H9 (cell line): ENCODE measurements around the gene MUC5B. TPM values are rescaled to one million over a fixed set of nuclear protein-coding genes. Genes with fewer than 3 reads are reported as not detected.

Source experiments
- DNase-seq: peaks from one replicate; pipeline ENCODE4 v3.0.0-alpha.2; 2017
- H2AFZ ChIP-seq: one replicate; pipeline ENCODE4 v1.6.1; 2013; ENCODE audit warnings: mild to moderate bottlenecking, low read length, control low read depth, moderate library complexity
- H2AK5ac ChIP-seq: 2 replicates; pipeline ENCODE4 v1.6.1; 2013; ENCODE audit warnings: low read length, control low read depth, mixed read lengths; ENCODE audit not compliant: insufficient read length
- H2BK120ac ChIP-seq: one replicate; pipeline ENCODE4 v1.6.1; 2013; ENCODE audit warnings: low read depth, mild to moderate bottlenecking, low read length, control low read depth, inconsistent platforms; ENCODE audit not compliant: poor library complexity, severe bottlenecking
- H2BK12ac ChIP-seq: 2 replicates; pipeline ENCODE4 v1.6.1; 2013; ENCODE audit warnings: low read length, control low read depth, mixed read lengths, low read depth; ENCODE audit not compliant: insufficient read length
- H2BK15ac ChIP-seq: 2 replicates; pipeline ENCODE4 v1.6.1; 2013; ENCODE audit warnings: low read depth, low read length, control low read depth
- H2BK20ac ChIP-seq: one replicate; pipeline ENCODE4 v1.6.1; 2013; ENCODE audit warnings: low read depth, mild to moderate bottlenecking, low read length, control low read depth, inconsistent platforms; ENCODE audit not compliant: poor library complexity, severe bottlenecking
- H2BK5ac ChIP-seq: 2 replicates; pipeline ENCODE4 v1.6.1; 2013; ENCODE audit warnings: low read length, control low read depth, mixed read lengths; ENCODE audit not compliant: insufficient read length
- H3K14ac ChIP-seq: 2 replicates; pipeline ENCODE4 v1.6.1; 2013; ENCODE audit warnings: low read length, control low read depth; ENCODE audit not compliant: insufficient read depth
- H3K18ac ChIP-seq: 2 replicates; pipeline ENCODE4 v1.6.1; 2013; ENCODE audit warnings: low read depth, mild to moderate bottlenecking, mixed read lengths, low read length, control low read depth; ENCODE audit not compliant: insufficient read length
- H3K23ac ChIP-seq: 2 replicates; pipeline ENCODE4 v1.6.1; 2013; ENCODE audit warnings: low read length, control low read depth, mixed read lengths, low read depth; ENCODE audit not compliant: insufficient read length
- H3K23me2 ChIP-seq: 2 replicates; pipeline ENCODE4 v1.6.1; 2013; ENCODE audit warnings: low read depth, mild to moderate bottlenecking, mixed read lengths, low read length, control low read depth; ENCODE audit not compliant: insufficient read length, poor library complexity, severe bottlenecking
- H3K27ac ChIP-seq: 2 replicates; pipeline ENCODE4 v1.5.1; 2013; ENCODE audit warnings: low read length, control low read depth, mixed read lengths, low read depth; ENCODE audit not compliant: insufficient read length
- H3K27me3 ChIP-seq: 2 replicates; pipeline ENCODE4 v1.6.1; 2013; ENCODE audit warnings: low read length, control low read depth, inconsistent platforms; ENCODE audit not compliant: insufficient read depth
- H3K4ac ChIP-seq: 2 replicates; pipeline ENCODE4 v1.6.1; 2013; ENCODE audit warnings: low read depth, mild to moderate bottlenecking, control low read depth, inconsistent platforms, low read length, moderate library complexity
- H3K4me1 ChIP-seq: 2 replicates; pipeline ENCODE4 v1.6.1; 2013; ENCODE audit warnings: low read length, control low read depth, inconsistent platforms; ENCODE audit not compliant: insufficient read depth
- H3K4me2 ChIP-seq: 2 replicates; pipeline ENCODE4 v1.6.1; 2013; ENCODE audit warnings: low read length, control low read depth, mixed read lengths; ENCODE audit not compliant: insufficient read length, insufficient read depth
- H3K56ac ChIP-seq: 2 replicates; pipeline ENCODE4 v1.6.1; 2013; ENCODE audit warnings: low read depth, mild to moderate bottlenecking, mixed read lengths, low read length, control low read depth; ENCODE audit not compliant: insufficient read length
- H3K79me1 ChIP-seq: 2 replicates; pipeline ENCODE4 v1.6.1; 2013; ENCODE audit warnings: low read depth, mild to moderate bottlenecking, moderate library complexity, low read length, control low read depth, inconsistent platforms; ENCODE audit not compliant: insufficient read depth, poor library complexity, severe bottlenecking
- H3K79me2 ChIP-seq: 2 replicates; pipeline ENCODE4 v1.6.1; 2013; ENCODE audit warnings: low read length, control low read depth, inconsistent platforms; ENCODE audit not compliant: insufficient read depth
- H3K9ac ChIP-seq: 2 replicates; pipeline ENCODE4 v1.6.1; 2013; ENCODE audit warnings: low read length, control low read depth, mixed read lengths; ENCODE audit not compliant: insufficient read length; ENCODE audit errors: extremely low read depth
- H3K9me3 ChIP-seq: one replicate; pipeline ENCODE4 v1.6.1; 2013; ENCODE audit warnings: low read depth, low read length, inconsistent platforms; ENCODE audit not compliant: control insufficient read depth
- H3T11ph ChIP-seq: one replicate; pipeline ENCODE4 v1.6.1; 2013; ENCODE audit warnings: mild to moderate bottlenecking, low read length, control low read depth, inconsistent platforms
- H4K20me1 ChIP-seq: one replicate; pipeline ENCODE4 v1.6.1; 2013; ENCODE audit not compliant: control insufficient read depth, insufficient read length, insufficient read depth
- H4K5ac ChIP-seq: 2 replicates; pipeline ENCODE4 v1.6.1; 2013; ENCODE audit warnings: low read depth, mild to moderate bottlenecking, mixed read lengths, low read length, control low read depth; ENCODE audit not compliant: insufficient read length
- H4K8ac ChIP-seq: replicated peaks from 2 replicates; pipeline ENCODE4 v1.6.1; 2013; ENCODE audit warnings: low read length, control low read depth, mixed read lengths, low read depth; ENCODE audit not compliant: insufficient read length
- H4K91ac ChIP-seq: 2 replicates; pipeline ENCODE4 v1.6.1; 2013; ENCODE audit warnings: low read depth, mild to moderate bottlenecking, moderate library complexity, mixed read lengths, low read length, control low read depth; ENCODE audit not compliant: insufficient read length
- H3K27ac Mint-ChIP-seq, 3 experiments: 2 replicates in 2 of 3; 3 replicates in 1 of 3; pipeline ENCODE4 v1.8.0; 2020 to 2021; ENCODE audit warnings: mixed read lengths in 3 of 3, mild to moderate bottlenecking in 1 of 3, moderate library complexity in 1 of 3
- H3K27me3 Mint-ChIP-seq: 2 replicates; pipeline ENCODE4 v1.8.0; 2021; ENCODE audit warnings: low read depth, mild to moderate bottlenecking, moderate library complexity, mixed read lengths
- H3K36me3 Mint-ChIP-seq, 3 experiments: 2 replicates in 2 of 3; 3 replicates in 1 of 3; pipeline ENCODE4 v1.8.0; 2020 to 2021; ENCODE audit warnings: low read depth in 3 of 3, mixed read lengths in 3 of 3; ENCODE audit not compliant: insufficient read depth in 1 of 3
- H3K4me1 Mint-ChIP-seq, 2 experiments: 2 replicates each; pipeline ENCODE4 v1.8.0; 2020; ENCODE audit warnings: mixed read lengths in 2 of 2
- H3K4me3 Mint-ChIP-seq, 2 experiments: 2 replicates in 1 of 2; 3 replicates in 1 of 2; pipeline ENCODE4 v1.8.0; 2020 to 2021; ENCODE audit warnings: mild to moderate bottlenecking in 2 of 2, mixed read lengths in 2 of 2, moderate library complexity in 1 of 2
- H3K9me3 Mint-ChIP-seq, 2 experiments: 2 replicates in 1 of 2; 3 replicates in 1 of 2; pipeline ENCODE4 v1.8.0; 2020; ENCODE audit warnings: mild to moderate bottlenecking in 2 of 2, mixed read lengths in 2 of 2, moderate library complexity in 1 of 2
- CTCF ChIP-seq: fragments of 200-600 bp; sonication (generic); conservative IDR thresholded peaks from 3 replicates; pipeline ENCODE4 v1.8.0; 2021; ENCODE audit warnings: antibody characterized with exemption, mild to moderate bottlenecking
- WGBS: extraction: QIAGEN DNeasy Blood & Tissue Kit; methylation state at CpG from one replicate; pipeline ENCODE4 v1.1.7; 2013; ENCODE audit warnings: missing lambda C conversion rate, low lambda C conversion rate, mixed read lengths; ENCODE audit not compliant: insufficient read length; ENCODE audit errors: extremely low coverage; 5-methylcytosine and 5-hydroxymethylcytosine counted together
- total RNA-seq: library from RNA; stranded (reverse); gene quantifications from 2 replicates; pipeline ENCODE4 v1.2.1, GENCODE V29; 2021

Gene MUC5B
- total RNA-seq, 1 experiment from 2014 or later, result not detected

- Histone ChIP-seq H3K18ac (no peak overlapping the region), H3K9me3 (no peaks in the 10 kb centered on the region)
- no CpG with 5 or more reads among the region's 3 CpGs for WGBS
These were observed 59.1 kb downstream of the MUC5B start for GRCh38 chr11:1281974-1282365.

More at GRCh38 chr11:1281974-1282365, 59.1 kb downstream of the MUC5B start:
- H3K23me2 ChIP-seq, result no peaks in the 10 kb centered on the region
- Mint-ChIP-seq H3K27ac (peak overlapping the region in 2 of 3 experiments; percentile 80 to 90; a peak in 3 of 7 replicates), H3K4me3 (no peak overlapping the region; a peak in 1 of 5 replicates), H3K27me3 (no peaks in the 10 kb centered on the region), H3K9me3 (no peaks in the 10 kb centered on the region), H3K4me1 (peaks cover 5% of the 10 kb centered on the region in 2 experiments; a peak in 3 of 4 replicates), H3K36me3 (peaks cover 12 to 40% (median 25%) of the 10 kb centered on the region in 3 experiments; a peak in 6 of 7 replicates)
- H2AK5ac ChIP-seq, result no peak overlapping the region
- H3K79me1 ChIP-seq, result no peaks in the 10 kb centered on the region
- H3K23ac ChIP-seq, result no peak overlapping the region
- H4K91ac ChIP-seq, result no peak overlapping the region
- no peak overlapping the region for H3K27ac ChIP-seq
- H4K8ac ChIP-seq, result no peak overlapping the region
- H2AFZ ChIP-seq, result no peak overlapping the region
- H4K5ac ChIP-seq, result no peak overlapping the region
- H4K20me1 ChIP-seq, result no peaks in the 10 kb centered on the region
- no peaks in the 10 kb centered on the region for H3K4me1 ChIP-seq
- no peak for DNase-seq
- H3K27me3 ChIP-seq, result no peaks in the 10 kb centered on the region
- H3K14ac ChIP-seq, result no peak overlapping the region
- H3K56ac ChIP-seq, result no peak overlapping the region
- H2BK5ac ChIP-seq, result no peak overlapping the region
- no peak overlapping the region for H2BK20ac ChIP-seq
- no peak overlapping the region for H3K4ac ChIP-seq
- no peak overlapping the region for H3T11ph ChIP-seq
- no peak overlapping the region for H2BK120ac ChIP-seq
- no peak for TF ChIP-seq CTCF
- H3K9ac ChIP-seq, result no peak overlapping the region
- H3K4me2 ChIP-seq, result no peak overlapping the region
- H2BK12ac ChIP-seq, result no peak overlapping the region
- H3K79me2 ChIP-seq, result no peaks in the 10 kb centered on the region
- no peak overlapping the region for H2BK15ac ChIP-seq
